Hindlimb muscle (tissue), 1 donor: ENCODE results near the gene PP2D1. TPM values are rescaled to one million over a fixed set of nuclear protein-coding genes. Genes with fewer than 3 reads are reported as not detected.
"Not testable (repeated sequence)": the region's sequence is repeated elsewhere in the genome, so short reads cannot be mapped to it uniquely, and the experiment has no call there.

Experiments
- DNase-seq: peaks from one replicate; pipeline ENCODE4 v3.0.0-alpha.2; 2013
- polyA plus RNA-seq: library from polyadenylated mRNA; unstranded; fragments of 120-200 nt; gene quantifications from one replicate; pipeline ENCODE4 v1.2.1, GENCODE V29; 2013; ENCODE audit not compliant: insufficient read length

The PP2D1 gene
- polyA plus RNA-seq, result 0.53 TPM

- DNase-seq, result no peak
These were observed at the start of gene PP2D1 for GRCh38 chr3:20012164-20012563. Gene PP2D1, minus strand, starts transcription at chr3:20012264. Its CDS starts 192 bp downstream, at chr3:20012072.

- DNase-seq, result no peak
These were observed 49.1 kb upstream of the PP2D1 start for GRCh38 chr3:20060974-20061685.

- no peak for DNase-seq
These were observed 47.9 kb upstream of the PP2D1 start for GRCh38 chr3:20059929-20060328.

GRCh38 chr3:20057612-20058180, 45.6 kb upstream of the PP2D1 start:
- no peak for DNase-seq

- DNase-seq, result no peak
These were observed 44.9 kb upstream of the PP2D1 start for GRCh38 chr3:20056725-20057611.

- DNase-seq, result no peak
These were observed 43.8 kb upstream of the PP2D1 start for GRCh38 chr3:20055842-20056241.

GRCh38 chr3:20055020-20055775, 43.1 kb upstream of the PP2D1 start:
- no peak for DNase-seq

GRCh38 chr3:20054549-20054987, 42.5 kb upstream of the PP2D1 start:
- no peak for DNase-seq

- DNase-seq, result no peak
These were observed 40.8 kb upstream of the PP2D1 start for GRCh38 chr3:20052851-20053250.

- no peak for DNase-seq
These were observed 39.2 kb upstream of the PP2D1 start for GRCh38 chr3:20051123-20051806.

- DNase-seq, result peak; percentile 48
These were observed 36.2 kb upstream of the PP2D1 start for GRCh38 chr3:20047976-20048883.

- DNase-seq, result no peak
These were observed 35.3 kb upstream of the PP2D1 start for GRCh38 chr3:20047341-20047779.

- DNase-seq, result no peak
These were observed 34.5 kb upstream of the PP2D1 start for GRCh38 chr3:20046556-20046955.

- not testable (repeated sequence) for DNase-seq
These were observed 33.1 kb upstream of the PP2D1 start for GRCh38 chr3:20045141-20045540.

GRCh38 chr3:20043825-20044224, 31.8 kb upstream of the PP2D1 start:
- DNase-seq, result no peak

- no peak for DNase-seq
These were observed 31.3 kb upstream of the PP2D1 start for GRCh38 chr3:20043396-20043795.

GRCh38 chr3:20042331-20042730, 30.3 kb upstream of the PP2D1 start:
- DNase-seq, result no peak

GRCh38 chr3:20041197-20041780, 29.2 kb upstream of the PP2D1 start:
- DNase-seq, result peak; percentile 84

- DNase-seq, result peak; percentile 80
These were observed 28.6 kb upstream of the PP2D1 start for GRCh38 chr3:20040548-20041196.
